ENCODE measurements around the gene SFMBT1.

The SFMBT1 gene

DNA sequence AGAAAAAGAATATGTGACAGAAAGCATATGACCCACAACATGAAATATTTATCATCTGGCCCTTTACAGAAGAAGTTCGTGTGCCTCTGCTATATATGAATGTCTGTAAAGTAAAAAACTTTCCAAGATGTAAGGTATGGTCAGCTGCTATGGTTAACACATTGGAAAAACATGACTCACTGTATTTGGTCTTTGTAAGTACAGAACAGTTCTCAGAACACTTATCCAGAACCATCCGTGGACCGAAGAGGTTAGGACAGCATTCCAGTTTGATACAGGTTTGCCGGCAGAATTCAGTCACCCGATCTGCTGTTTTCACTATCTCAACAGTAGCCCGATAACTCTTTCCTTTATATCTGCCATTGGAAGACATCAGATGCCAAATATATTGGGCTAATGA lies 135.1 kb downstream of the SFMBT1 start:
- no peak for TF ChIP-seq YY1 (IDR thresholded peaks at IDR 0.05; ENCODE audit: insufficient read depth, insufficient read length)
- no peak for TF ChIP-seq ZNF274 (IDR thresholded peaks at IDR 0.05; ENCODE audit: low read depth, low read length)
- TF ChIP-seq SUZ12 (IDR thresholded peaks at IDR 0.05; ENCODE audit: extremely low read depth, insufficient read depth, insufficient read length) = no peak
- H3K36me3 ChIP-seq (ENCODE audit: insufficient read depth, insufficient read length, low read length) = no peaks in the 10 kb centered on the region
- no peak for DNase-seq (ENCODE audit: low read depth, low spot score)

DNA sequence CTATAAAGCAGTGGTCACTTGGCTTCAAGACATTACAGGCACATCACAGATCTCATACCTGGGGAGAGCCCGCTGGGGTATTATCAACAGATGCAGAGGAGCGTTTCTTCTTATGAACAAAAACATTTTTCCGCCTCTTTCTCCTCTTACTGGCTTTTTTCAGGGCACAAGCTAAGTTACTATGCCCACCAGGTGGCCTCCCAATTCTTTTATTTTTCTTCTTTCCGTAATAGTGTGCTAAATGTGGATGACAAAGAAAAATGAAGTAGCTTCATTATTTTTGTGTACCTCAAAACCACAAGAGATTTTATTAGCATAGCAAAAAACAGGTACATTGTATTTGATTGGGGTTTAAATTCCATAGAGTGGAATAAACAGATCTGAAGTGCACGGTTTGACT lies 138.4 kb downstream of the SFMBT1 start:
- Histone ChIP-seq H3K4me1 (ENCODE audit: insufficient read depth, insufficient read length) (no peaks in the 10 kb centered on the region), H3K27me3 (ENCODE audit: insufficient read depth, insufficient read length) (no peaks in the 10 kb centered on the region), H3K9me3 (ENCODE audit: insufficient read depth, low read length) (no peaks in the 10 kb centered on the region), H3K4me3 (ENCODE audit: insufficient read length, low read depth) (no peak overlapping the region), H3K9ac (ENCODE audit: insufficient read length, low read depth) (no peak overlapping the region), H3K36me3 (ENCODE audit: insufficient read depth, insufficient read length, low read length) (no peaks in the 10 kb centered on the region)
- DNase-seq (ENCODE audit: low read depth, low spot score) = no peak
- no peak for TF ChIP-seq ZNF274 (IDR thresholded peaks at IDR 0.05; ENCODE audit: low read depth, low read length)
- TF ChIP-seq YY1 (IDR thresholded peaks at IDR 0.05; ENCODE audit: insufficient read depth, insufficient read length) = no peak
- no peak for TF ChIP-seq SUZ12 (IDR thresholded peaks at IDR 0.05; ENCODE audit: extremely low read depth, insufficient read depth, insufficient read length)

More for the DNA sequence above, 135.1 kb downstream of the SFMBT1 start:
- Histone ChIP-seq H3K27me3 (ENCODE audit: insufficient read depth, insufficient read length) (no peaks in the 10 kb centered on the region), H3K4me1 (ENCODE audit: insufficient read depth, insufficient read length) (no peaks in the 10 kb centered on the region), H3K9ac (ENCODE audit: insufficient read length, low read depth) (no peak overlapping the region), H3K9me3 (ENCODE audit: insufficient read depth, low read length) (no peaks in the 10 kb centered on the region), H3K4me3 (ENCODE audit: insufficient read length, low read depth) (no peak overlapping the region)

DNA sequence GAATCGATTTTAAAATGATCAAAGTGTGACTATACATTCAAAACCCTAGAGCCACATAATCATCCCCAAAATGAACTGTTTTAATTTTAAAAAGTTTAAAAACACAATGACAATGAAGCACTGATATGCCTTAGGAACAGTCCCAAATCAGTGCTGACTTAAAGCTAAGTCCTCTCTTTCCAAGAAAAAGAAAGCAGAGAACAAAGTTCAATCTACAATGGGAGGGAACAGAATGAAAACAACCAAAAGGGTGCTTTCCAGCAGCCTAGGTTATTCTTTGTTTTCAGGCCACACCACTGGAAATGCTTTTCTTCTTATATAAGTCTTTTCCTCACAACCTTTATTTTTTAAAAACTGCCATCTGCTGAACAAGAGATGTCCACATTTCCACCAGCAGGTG lies 141.3 kb downstream of the SFMBT1 start:
- Histone ChIP-seq H3K9ac (ENCODE audit: insufficient read length, low read depth) (no peak overlapping the region), H3K4me3 (ENCODE audit: insufficient read length, low read depth) (no peak overlapping the region), H3K27me3 (ENCODE audit: insufficient read depth, insufficient read length) (no peaks in the 10 kb centered on the region), H3K4me1 (ENCODE audit: insufficient read depth, insufficient read length) (no peaks in the 10 kb centered on the region), H3K9me3 (ENCODE audit: insufficient read depth, low read length) (no peaks in the 10 kb centered on the region), H3K36me3 (ENCODE audit: insufficient read depth, insufficient read length, low read length) (no peaks in the 10 kb centered on the region)
- TF ChIP-seq ZNF274 (IDR thresholded peaks at IDR 0.05; ENCODE audit: low read depth, low read length) (no peak), YY1 (IDR thresholded peaks at IDR 0.05; ENCODE audit: insufficient read depth, insufficient read length) (no peak), SUZ12 (IDR thresholded peaks at IDR 0.05; ENCODE audit: extremely low read depth, insufficient read depth, insufficient read length) (no peak)
- DNase-seq (ENCODE audit: low read depth, low spot score) = no peak

DNA sequence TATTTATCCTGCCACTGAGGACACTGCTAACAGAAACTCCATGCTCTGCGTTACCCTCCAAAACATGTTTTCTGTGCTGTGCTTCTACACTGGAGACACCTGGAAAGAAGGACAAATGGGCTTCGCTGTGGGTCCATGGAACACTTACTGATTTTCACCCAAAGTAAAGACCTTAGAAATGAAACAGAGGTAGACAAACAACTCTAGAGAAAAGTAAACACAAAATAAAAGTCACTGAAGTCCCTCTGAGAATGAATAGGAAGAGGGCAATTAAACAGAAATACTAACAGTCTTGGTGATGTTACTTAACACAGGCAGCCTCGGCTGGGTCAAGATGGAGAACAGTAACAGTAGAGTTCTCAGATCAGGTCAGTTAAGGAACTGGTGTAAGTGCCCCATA lies 141.9 kb downstream of the SFMBT1 start:
- H3K4me3 ChIP-seq (ENCODE audit: insufficient read length, low read depth) = no peak overlapping the region
- H3K4me1 ChIP-seq (ENCODE audit: insufficient read depth, insufficient read length) = no peaks in the 10 kb centered on the region
- no peak for DNase-seq (ENCODE audit: low read depth, low spot score)
- H3K9ac ChIP-seq (ENCODE audit: insufficient read length, low read depth) = no peak overlapping the region
- H3K27me3 ChIP-seq (ENCODE audit: insufficient read depth, insufficient read length) = no peaks in the 10 kb centered on the region
- no peaks in the 10 kb centered on the region for H3K9me3 ChIP-seq (ENCODE audit: insufficient read depth, low read length)
- H3K36me3 ChIP-seq (ENCODE audit: insufficient read depth, insufficient read length, low read length) = no peaks in the 10 kb centered on the region
- no peak for TF ChIP-seq YY1 (IDR thresholded peaks at IDR 0.05; ENCODE audit: insufficient read depth, insufficient read length)
- no peak for TF ChIP-seq ZNF274 (IDR thresholded peaks at IDR 0.05; ENCODE audit: low read depth, low read length)

DNA sequence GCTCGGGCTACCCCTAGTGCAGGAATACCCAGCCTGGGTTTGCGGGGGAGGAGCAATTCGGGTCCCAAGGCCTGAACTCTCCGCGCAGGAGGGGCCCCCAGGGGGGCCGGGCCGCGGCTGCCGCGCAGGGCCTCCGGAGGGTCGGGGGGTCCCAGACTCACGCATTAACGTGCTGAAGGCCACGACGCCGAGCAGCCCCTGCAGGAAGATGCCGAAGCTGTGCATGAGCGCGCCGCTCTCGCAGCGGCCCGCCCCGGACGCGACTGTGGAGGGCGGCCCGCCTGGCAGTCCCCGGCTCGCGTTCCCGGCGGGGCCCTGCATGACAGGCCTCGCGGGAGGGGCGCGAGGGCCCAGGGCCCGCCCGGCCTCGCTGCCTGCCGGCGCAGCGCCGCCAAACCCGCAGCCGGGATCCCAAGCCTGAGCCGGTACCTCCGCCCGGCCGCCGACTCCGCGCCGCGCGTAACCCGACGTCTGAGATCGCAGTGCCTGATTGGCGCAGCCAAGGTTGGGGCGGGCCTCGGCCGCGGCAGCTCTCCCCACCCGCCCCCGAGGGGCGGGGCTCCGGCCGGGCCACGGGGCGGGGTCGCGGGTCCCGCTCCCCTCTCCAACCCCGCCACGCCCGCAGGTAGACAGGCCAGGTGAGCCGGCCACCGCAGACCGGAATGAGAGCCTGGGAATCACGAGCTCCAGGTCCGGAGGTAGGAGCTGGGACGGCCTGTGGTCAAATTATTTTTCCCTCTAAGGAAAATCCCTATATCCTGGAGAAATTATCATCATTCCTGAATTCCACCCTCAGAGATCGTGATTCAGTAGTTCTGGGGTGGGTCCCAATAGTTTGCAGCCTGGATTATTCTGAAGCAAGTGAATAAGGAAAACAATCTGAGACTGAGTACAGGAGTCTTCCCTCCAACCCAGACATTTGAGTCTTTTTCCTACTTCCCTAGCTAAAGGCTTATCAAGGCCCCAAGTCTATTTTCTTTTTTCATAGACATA lies 148.4 kb downstream of the SFMBT1 start, which contains the start of gene STIMATE:
Gene STIMATE (minus strand): TSS at position 419 of the 993 bp plus-strand sequence. CDS start 98 bp downstream, at position 321.
- no peak for TF ChIP-seq YY1 (IDR thresholded peaks at IDR 0.05; ENCODE audit: insufficient read depth, insufficient read length)
- no peak for TF ChIP-seq ZNF274 (IDR thresholded peaks at IDR 0.05; ENCODE audit: low read depth, low read length)
- no peak for TF ChIP-seq SUZ12 (IDR thresholded peaks at IDR 0.05; ENCODE audit: extremely low read depth, insufficient read depth, insufficient read length)
- peak; percentile 74 for DNase-seq (ENCODE audit: low read depth, low spot score)
- Histone ChIP-seq H3K4me1 (ENCODE audit: insufficient read depth, insufficient read length) (peaks cover 3% of the 10 kb centered on the region), H3K36me3 (ENCODE audit: insufficient read depth, insufficient read length, low read length) (peaks cover 16% of the 10 kb centered on the region), H3K9me3 (ENCODE audit: insufficient read depth, low read length) (no peaks in the 10 kb centered on the region), H3K4me3 (ENCODE audit: insufficient read length, low read depth) (peak within 1 kb of the TSS; percentile 89), H3K27me3 (ENCODE audit: insufficient read depth, insufficient read length) (peaks cover 9% of the 10 kb centered on the region), H3K9ac (ENCODE audit: insufficient read length, low read depth) (peak within 1 kb of the TSS; percentile 91)

DNA sequence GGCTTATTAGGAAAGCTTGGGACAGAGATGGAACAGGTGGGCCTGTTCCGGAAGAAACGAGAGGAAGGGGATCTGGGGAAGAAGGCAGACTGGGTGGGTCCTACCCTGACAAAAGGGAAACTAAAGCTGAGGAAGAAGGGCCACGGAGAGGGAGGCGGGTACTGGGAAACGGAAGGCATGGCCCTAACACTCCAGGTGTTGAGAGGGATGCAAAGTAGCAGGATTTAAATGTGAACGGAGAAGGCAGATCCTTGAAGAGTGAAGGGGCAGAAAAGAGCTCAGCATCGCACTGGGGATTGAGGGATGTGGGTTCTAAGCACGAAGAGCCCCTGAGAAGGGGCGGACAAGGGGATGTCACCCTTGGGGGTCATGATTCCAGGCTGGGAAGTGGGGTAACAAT lies 149.3 kb downstream of the SFMBT1 start:
- peak; percentile 30 for DNase-seq (ENCODE audit: low read depth, low spot score)
- Histone ChIP-seq H3K4me1 (ENCODE audit: insufficient read depth, insufficient read length) (peaks cover 3% of the 10 kb centered on the region), H3K36me3 (ENCODE audit: insufficient read depth, insufficient read length, low read length) (peaks cover 16% of the 10 kb centered on the region), H3K4me3 (ENCODE audit: insufficient read length, low read depth) (peak overlapping the region; percentile 89), H3K9me3 (ENCODE audit: insufficient read depth, low read length) (no peaks in the 10 kb centered on the region), H3K9ac (ENCODE audit: insufficient read length, low read depth) (peak overlapping the region; percentile 91), H3K27me3 (ENCODE audit: insufficient read depth, insufficient read length) (peaks cover 9% of the 10 kb centered on the region)
- no peak for TF ChIP-seq ZNF274 (IDR thresholded peaks at IDR 0.05; ENCODE audit: low read depth, low read length)
- TF ChIP-seq YY1 (IDR thresholded peaks at IDR 0.05; ENCODE audit: insufficient read depth, insufficient read length) = no peak
- no peak for TF ChIP-seq SUZ12 (IDR thresholded peaks at IDR 0.05; ENCODE audit: extremely low read depth, insufficient read depth, insufficient read length)

DNA sequence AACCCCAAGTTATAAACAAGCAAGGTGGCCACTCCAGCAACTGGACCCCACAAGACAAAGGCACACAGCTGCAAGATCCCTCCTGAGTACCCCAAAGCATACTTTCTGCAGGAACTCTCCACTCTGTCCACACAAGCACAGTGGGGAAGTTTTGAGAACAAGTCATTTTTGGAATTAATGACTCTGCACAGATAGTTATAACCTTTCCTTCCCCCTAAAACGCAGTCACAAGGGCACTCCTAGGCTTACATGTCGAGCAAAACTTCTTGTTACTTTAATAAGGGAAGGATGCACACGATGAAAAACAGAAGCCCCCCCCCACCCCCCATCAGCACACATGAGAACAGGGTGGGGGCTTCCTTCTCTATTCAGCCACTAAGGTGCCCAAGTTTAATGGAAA lies 149.7 kb downstream of the SFMBT1 start:
- Histone ChIP-seq H3K27me3 (ENCODE audit: insufficient read depth, insufficient read length) (peaks cover 9% of the 10 kb centered on the region), H3K9me3 (ENCODE audit: insufficient read depth, low read length) (no peaks in the 10 kb centered on the region), H3K4me1 (ENCODE audit: insufficient read depth, insufficient read length) (peaks cover 3% of the 10 kb centered on the region), H3K9ac (ENCODE audit: insufficient read length, low read depth) (peak overlapping the region; percentile 42), H3K36me3 (ENCODE audit: insufficient read depth, insufficient read length, low read length) (peaks cover 18% of the 10 kb centered on the region), H3K4me3 (ENCODE audit: insufficient read length, low read depth) (no peak overlapping the region)
- no peak for DNase-seq (ENCODE audit: low read depth, low spot score)
- TF ChIP-seq ZNF274 (IDR thresholded peaks at IDR 0.05; ENCODE audit: low read depth, low read length) (no peak), YY1 (IDR thresholded peaks at IDR 0.05; ENCODE audit: insufficient read depth, insufficient read length) (no peak), SUZ12 (IDR thresholded peaks at IDR 0.05; ENCODE audit: extremely low read depth, insufficient read depth, insufficient read length) (no peak)

Data from NT2/D1 (cell line).